Progenitor cell of endocrine pancreas (in vitro differentiated cells): ENCODE results near the gene OSR1. TPM values are rescaled to one million over a fixed set of nuclear protein-coding genes. Genes with fewer than 3 reads are reported as not detected.

Experiments
- DNase-seq: peaks from one replicate; pipeline ENCODE4 v3.0.0; 2021; ENCODE audit warnings: low spot score; ENCODE audit not compliant: unreplicated experiment
- H3K27ac Mint-ChIP-seq: 2 replicates; pipeline ENCODE4 v1.8.0; 2021; ENCODE audit warnings: mild to moderate bottlenecking, moderate library complexity, mixed read lengths
- H3K27me3 Mint-ChIP-seq: 2 replicates; pipeline ENCODE4 v1.8.0; 2021; ENCODE audit warnings: mixed read lengths
- H3K36me3 Mint-ChIP-seq: 2 replicates; pipeline ENCODE4 v1.8.0; 2022; ENCODE audit warnings: mixed read lengths; ENCODE audit not compliant: insufficient read depth
- H3K4me1 Mint-ChIP-seq: 2 replicates; pipeline ENCODE4 v1.8.0; 2021; ENCODE audit warnings: low read depth, mixed read lengths
- H3K4me3 Mint-ChIP-seq: 2 replicates; pipeline ENCODE4 v1.8.0; 2021; ENCODE audit warnings: low read depth, mild to moderate bottlenecking, moderate library complexity, mixed read lengths
- H3K9me3 Mint-ChIP-seq: 2 replicates; pipeline ENCODE4 v1.8.0; 2021; ENCODE audit warnings: low read depth, mixed read lengths
- total RNA-seq: library from RNA; stranded (reverse); gene quantifications from 2 replicates; pipeline ENCODE4 v1.2.1, GENCODE V29; 2021
- TF ChIP-seq, protein P1 (sequence below): fragments of 200-600 bp; sonication (generic); IDR thresholded peaks from one replicate; pipeline ENCODE4 v1.5.0; 2021; ENCODE audit warnings: antibody characterized with exemption, mild to moderate bottlenecking; ENCODE audit not compliant: unreplicated experiment

The OSR1 gene
- total RNA-seq, 1 donor from 2014 or later = 10.7 TPM

DNA sequence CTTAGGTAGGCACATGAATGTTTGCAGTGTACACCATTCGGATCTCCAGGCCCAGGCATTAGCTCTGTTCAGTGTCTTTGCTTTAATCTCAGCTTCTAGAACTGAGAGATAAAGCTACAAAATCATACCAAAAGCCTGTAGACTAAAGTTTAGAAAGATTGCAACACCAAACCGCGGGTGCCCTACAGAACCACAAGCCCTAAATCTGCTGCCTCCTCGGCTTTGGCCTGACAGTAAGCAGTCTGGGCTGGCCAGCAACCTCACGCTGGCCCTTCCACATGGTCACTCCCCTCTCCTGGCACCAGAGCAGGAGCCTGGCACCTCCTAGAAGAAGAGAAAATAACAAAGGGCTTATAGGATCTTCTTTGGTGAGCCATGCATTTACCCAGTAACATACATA, 8.9 kb upstream of the OSR1 start:
- no peak for DNase-seq
- H3K27me3 Mint-ChIP-seq = peaks cover 57% of the 10 kb centered on the region
- no peak overlapping the region for H3K4me3 Mint-ChIP-seq
- peaks cover 14% of the 10 kb centered on the region for H3K4me1 Mint-ChIP-seq
- TF ChIP-seq, protein P1, sequence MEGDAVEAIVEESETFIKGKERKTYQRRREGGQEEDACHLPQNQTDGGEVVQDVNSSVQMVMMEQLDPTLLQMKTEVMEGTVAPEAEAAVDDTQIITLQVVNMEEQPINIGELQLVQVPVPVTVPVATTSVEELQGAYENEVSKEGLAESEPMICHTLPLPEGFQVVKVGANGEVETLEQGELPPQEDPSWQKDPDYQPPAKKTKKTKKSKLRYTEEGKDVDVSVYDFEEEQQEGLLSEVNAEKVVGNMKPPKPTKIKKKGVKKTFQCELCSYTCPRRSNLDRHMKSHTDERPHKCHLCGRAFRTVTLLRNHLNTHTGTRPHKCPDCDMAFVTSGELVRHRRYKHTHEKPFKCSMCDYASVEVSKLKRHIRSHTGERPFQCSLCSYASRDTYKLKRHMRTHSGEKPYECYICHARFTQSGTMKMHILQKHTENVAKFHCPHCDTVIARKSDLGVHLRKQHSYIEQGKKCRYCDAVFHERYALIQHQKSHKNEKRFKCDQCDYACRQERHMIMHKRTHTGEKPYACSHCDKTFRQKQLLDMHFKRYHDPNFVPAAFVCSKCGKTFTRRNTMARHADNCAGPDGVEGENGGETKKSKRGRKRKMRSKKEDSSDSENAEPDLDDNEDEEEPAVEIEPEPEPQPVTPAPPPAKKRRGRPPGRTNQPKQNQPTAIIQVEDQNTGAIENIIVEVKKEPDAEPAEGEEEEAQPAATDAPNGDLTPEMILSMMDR = no peak
- H3K27ac Mint-ChIP-seq = no peak overlapping the region
- H3K36me3 Mint-ChIP-seq = no peaks in the 10 kb centered on the region
- no peaks in the 10 kb centered on the region for H3K9me3 Mint-ChIP-seq

DNA sequence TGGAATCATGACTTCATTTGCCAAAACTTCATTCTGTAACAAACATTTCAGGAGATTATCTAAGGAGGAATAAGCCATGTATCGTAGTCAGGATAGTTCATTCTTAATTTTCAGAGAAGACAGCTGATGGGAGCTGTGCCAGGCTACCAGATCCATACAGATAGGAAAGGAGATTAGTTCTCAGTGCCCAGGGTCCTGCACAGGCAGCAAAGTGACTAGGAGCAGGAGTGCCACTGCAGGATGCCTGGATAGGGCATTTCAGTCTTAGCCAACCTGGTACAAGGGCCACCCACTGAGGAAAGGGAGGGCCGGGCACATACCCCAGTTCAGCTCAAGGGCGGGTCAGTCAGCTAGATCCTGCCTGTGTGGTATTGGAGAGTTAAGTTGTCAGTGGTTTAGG, 6.7 kb upstream of the OSR1 start:
- DNase-seq = no peak
- Mint-ChIP-seq H3K27ac (no peak overlapping the region), H3K4me3 (no peak overlapping the region), H3K4me1 (peaks cover 22% of the 10 kb centered on the region), H3K9me3 (no peaks in the 10 kb centered on the region), H3K36me3 (no peaks in the 10 kb centered on the region), H3K27me3 (peaks cover 70% of the 10 kb centered on the region)
- TF ChIP-seq, protein P1 = no peak

DNA sequence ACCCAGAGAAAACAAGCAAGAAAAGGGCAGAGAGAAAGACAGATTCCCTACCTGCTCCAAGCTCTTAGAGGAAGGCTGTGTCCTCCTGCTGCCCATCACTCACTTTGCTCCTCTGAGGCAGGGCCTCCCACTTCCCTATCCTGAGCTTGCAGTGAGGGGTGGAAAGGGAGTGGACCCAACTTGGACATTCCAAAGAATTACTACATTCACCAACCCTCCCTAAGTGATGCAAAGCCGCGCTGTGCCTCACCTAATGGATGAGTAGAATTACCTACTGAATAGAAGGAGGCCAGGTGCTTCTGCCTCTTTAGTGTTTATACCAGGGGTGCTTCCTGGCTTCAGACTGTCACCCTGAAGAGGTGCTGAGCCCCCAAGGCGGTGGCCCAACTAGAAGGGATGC, 5.6 kb upstream of the OSR1 start:
- Mint-ChIP-seq H3K27me3 (peaks cover 73% of the 10 kb centered on the region), H3K4me1 (peaks cover 22% of the 10 kb centered on the region), H3K4me3 (peak overlapping the region; percentile 68), H3K9me3 (no peaks in the 10 kb centered on the region), H3K27ac (no peak overlapping the region), H3K36me3 (no peaks in the 10 kb centered on the region)
- no peak for DNase-seq
- TF ChIP-seq, protein P1 = no peak

DNA sequence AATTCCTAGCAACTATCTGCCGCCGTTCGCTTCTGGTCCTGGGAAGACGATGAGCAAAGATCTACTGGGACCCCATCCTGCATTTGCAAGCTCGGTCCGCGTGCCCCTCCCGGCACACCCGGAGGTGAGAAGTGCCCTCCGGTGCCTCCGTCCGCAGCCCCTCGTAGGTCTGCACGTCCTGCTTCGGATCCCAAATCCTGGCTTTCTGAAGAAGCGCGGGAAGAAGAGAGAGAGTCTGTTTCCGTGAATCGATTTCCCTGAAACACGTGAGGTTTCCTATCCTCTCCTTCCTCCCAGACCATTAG, 5.0 kb upstream of the OSR1 start:
- Mint-ChIP-seq H3K9me3 (no peaks in the 10 kb centered on the region), H3K27ac (no peak overlapping the region), H3K4me3 (peak overlapping the region; percentile 68), H3K36me3 (no peaks in the 10 kb centered on the region), H3K4me1 (peaks cover 22% of the 10 kb centered on the region), H3K27me3 (peaks cover 72% of the 10 kb centered on the region)
- TF ChIP-seq, protein P1 = no peak
- no peak for DNase-seq

GRCh38 chr2:19362755-19363473, 4.5 kb upstream of the OSR1 start:
- DNase-seq = peak; percentile 62
- Mint-ChIP-seq H3K4me1 (peaks cover 22% of the 10 kb centered on the region), H3K36me3 (no peaks in the 10 kb centered on the region), H3K27me3 (peaks cover 67% of the 10 kb centered on the region), H3K27ac (no peak overlapping the region), H3K4me3 (peak overlapping the region; percentile 68), H3K9me3 (no peaks in the 10 kb centered on the region)
- TF ChIP-seq, protein P1 = peak; percentile 90
